Activated T-cell treated with anti-CD3 and anti-CD28 coated beads for 1 hour (primary cell): Measurements from ENCODE around the gene KLF15.

Source experiments
- DNase-seq: peaks from one replicate; pipeline ENCODE4 v3.0.0-alpha.2; 2020; ENCODE audit warnings: low read depth

Gene KLF15

GRCh38 chr3:126320517-126321293 is 36.5 kb downstream of the KLF15 start:
- no peak for DNase-seq

- DNase-seq: no peak
These were observed 37.4 kb downstream of the KLF15 start for GRCh38 chr3:126319701-126320295.

- no peak for DNase-seq
These were observed 39.9 kb downstream of the KLF15 start for GRCh38 chr3:126317029-126317996.

- DNase-seq: no peak
These were observed 40.7 kb downstream of the KLF15 start for GRCh38 chr3:126316501-126316939.

- no peak for DNase-seq
These were observed 41.2 kb downstream of the KLF15 start for GRCh38 chr3:126316031-126316461.

GRCh38 chr3:126314790-126315658 is 42.2 kb downstream of the KLF15 start:
- no peak for DNase-seq

- DNase-seq: no peak
These were observed 42.9 kb downstream of the KLF15 start for GRCh38 chr3:126314305-126314789.

GRCh38 chr3:126313580-126314304 is 43.5 kb downstream of the KLF15 start:
- no peak for DNase-seq

- DNase-seq: no peak
These were observed 44.0 kb downstream of the KLF15 start for GRCh38 chr3:126313166-126313565.

GRCh38 chr3:126312341-126312740 is 44.9 kb downstream of the KLF15 start:
- no peak for DNase-seq

GRCh38 chr3:126311338-126311978 is 45.8 kb downstream of the KLF15 start:
- no peak for DNase-seq

- DNase-seq: no peak
These were observed 46.4 kb downstream of the KLF15 start for GRCh38 chr3:126310816-126311215.

- no peak for DNase-seq
These were observed 47.1 kb downstream of the KLF15 start for GRCh38 chr3:126309861-126310655.

GRCh38 chr3:126309165-126309564 is 48.0 kb downstream of the KLF15 start:
- no peak for DNase-seq

GRCh38 chr3:126308394-126309125 is 48.6 kb downstream of the KLF15 start:
- DNase-seq: no peak

GRCh38 chr3:126307591-126308393 is 49.4 kb downstream of the KLF15 start:
- DNase-seq: no peak

- no peak for DNase-seq
These were observed 50.2 kb downstream of the KLF15 start for GRCh38 chr3:126306888-126307482.
